Osteoblast (primary cell): Measurements from ENCODE around the gene NOP9. TPM values are rescaled to one million over a fixed set of nuclear protein-coding genes. Genes with fewer than 3 reads are reported as not detected.
A peak's percentile ranks its signal among the peaks of the same experiment; 100 is the strongest.

Source experiments
- DNase-seq: peaks from one replicate; pipeline ENCODE4 v3.0.0; 2011; ENCODE audit warnings: low spot score, mixed read lengths; ENCODE audit not compliant: insufficient read length; ENCODE audit errors: missing footprints
- H2AFZ ChIP-seq: 2 replicates; pipeline ENCODE4 v1.6.0; 2011; ENCODE audit warnings: mild to moderate bottlenecking, low read length
- H3K27ac ChIP-seq: 2 replicates; pipeline ENCODE4 v1.5.1; 2011; ENCODE audit warnings: mild to moderate bottlenecking, low read depth, low read length, moderate library complexity
- H3K27me3 ChIP-seq: 2 replicates; pipeline ENCODE4 v1.6.0; 2012; ENCODE audit warnings: mild to moderate bottlenecking, control low read depth, inconsistent platforms, low read length, moderate library complexity; ENCODE audit not compliant: insufficient read depth
- H3K36me3 ChIP-seq: 2 replicates; pipeline ENCODE4 v1.5.1; 2011; ENCODE audit warnings: mild to moderate bottlenecking, low read length, control low read depth, moderate library complexity; ENCODE audit not compliant: insufficient read depth
- H3K4me1 ChIP-seq: 2 replicates; pipeline ENCODE4 v1.5.1; 2011; ENCODE audit warnings: mild to moderate bottlenecking, low read length, control low read depth, moderate library complexity; ENCODE audit not compliant: insufficient read depth
- H3K4me2 ChIP-seq: 2 replicates; pipeline ENCODE4 v1.6.0; 2011; ENCODE audit warnings: mild to moderate bottlenecking, low read length; ENCODE audit not compliant: insufficient read depth
- H3K4me3 ChIP-seq: fragments of 200-600 bp; sonication (generic); 3 replicates; pipeline ENCODE4 v1.5.1; 2012; ENCODE audit warnings: mild to moderate bottlenecking, low read length, inconsistent platforms; ENCODE audit not compliant: insufficient read depth
- H3K79me2 ChIP-seq: 2 replicates; pipeline ENCODE4 v1.6.0; 2012; ENCODE audit warnings: mild to moderate bottlenecking, low read length, control low read depth, inconsistent platforms; ENCODE audit not compliant: insufficient read depth
- H3K9me3 ChIP-seq: 2 replicates; pipeline ENCODE4 v1.5.1; 2011; ENCODE audit warnings: low read depth, low read length, control low read depth
- H4K20me1 ChIP-seq: 2 replicates; pipeline ENCODE4 v1.6.0; 2012; ENCODE audit warnings: mild to moderate bottlenecking, low read length, control low read depth; ENCODE audit not compliant: insufficient read depth
- CTCF ChIP-seq: IDR thresholded peaks from 2 replicates; pipeline ENCODE4 v1.5.1; 2011; ENCODE audit warnings: mild to moderate bottlenecking, low read depth, low read length, moderate library complexity; ENCODE audit errors: extremely low read depth
- total RNA-seq: library from RNA; depleted of rRNA; stranded (reverse); fragments of >200 nt; gene quantifications from 2 replicates; pipeline ENCODE4 v1.2.3, GENCODE V29; 2012

The NOP9 gene
- total RNA-seq, 1 donor: 21.0 TPM

GRCh38 chr14:24261969-24262327 is 37.7 kb upstream of the NOP9 start:
- peaks cover 12% of the 10 kb centered on the region for H3K36me3 ChIP-seq
- no peak overlapping the region for H3K27ac ChIP-seq
- H2AFZ ChIP-seq: no peak overlapping the region
- H3K4me3 ChIP-seq: no peak overlapping the region
- no peak for DNase-seq
- no peaks in the 10 kb centered on the region for H4K20me1 ChIP-seq
- no peaks in the 10 kb centered on the region for H3K4me1 ChIP-seq
- no peak for TF ChIP-seq CTCF
- H3K9me3 ChIP-seq: no peaks in the 10 kb centered on the region
- H3K4me2 ChIP-seq: no peak overlapping the region
- no peaks in the 10 kb centered on the region for H3K79me2 ChIP-seq
- no peaks in the 10 kb centered on the region for H3K27me3 ChIP-seq

GRCh38 chr14:24262821-24263733 is 36.6 kb upstream of the NOP9 start, which contains the start of gene TGM1:
TGM1 (minus strand) TSS chr14:24263177; CDS start chr14:24262352, 825 bp downstream.
- no peak within 1 kb of the TSS for H2AFZ ChIP-seq
- no peaks in the 10 kb centered on the region for H3K27me3 ChIP-seq
- no peaks in the 10 kb centered on the region for H3K4me1 ChIP-seq
- no peaks in the 10 kb centered on the region for H4K20me1 ChIP-seq
- no peaks in the 10 kb centered on the region for H3K79me2 ChIP-seq
- H3K27ac ChIP-seq: no peak within 1 kb of the TSS
- H3K36me3 ChIP-seq: peaks cover 24% of the 10 kb centered on the region
- peak; percentile 82 for DNase-seq
- TF ChIP-seq CTCF: no peak
- no peak within 1 kb of the TSS for H3K4me3 ChIP-seq
- no peaks in the 10 kb centered on the region for H3K9me3 ChIP-seq
- H3K4me2 ChIP-seq: no peak within 1 kb of the TSS

GRCh38 chr14:24263848-24264247 is 35.8 kb upstream of the NOP9 start:
- Histone ChIP-seq H3K36me3 (peaks cover 28% of the 10 kb centered on the region), H3K4me3 (no peak overlapping the region), H3K79me2 (no peaks in the 10 kb centered on the region), H3K9me3 (no peaks in the 10 kb centered on the region), H2AFZ (no peak overlapping the region), H4K20me1 (no peaks in the 10 kb centered on the region), H3K4me1 (no peaks in the 10 kb centered on the region), H3K4me2 (no peak overlapping the region), H3K27ac (no peak overlapping the region), H3K27me3 (no peaks in the 10 kb centered on the region)
- no peak for DNase-seq
- no peak for TF ChIP-seq CTCF

- no peak overlapping the region for H3K27ac ChIP-seq
- H3K4me2 ChIP-seq: no peak overlapping the region
- no peak overlapping the region for H3K4me3 ChIP-seq
- DNase-seq: no peak
- H3K79me2 ChIP-seq: no peaks in the 10 kb centered on the region
- H3K27me3 ChIP-seq: no peaks in the 10 kb centered on the region
- H3K36me3 ChIP-seq: peaks cover 32% of the 10 kb centered on the region
- no peak for TF ChIP-seq CTCF
- no peaks in the 10 kb centered on the region for H4K20me1 ChIP-seq
- H3K9me3 ChIP-seq: no peaks in the 10 kb centered on the region
- no peaks in the 10 kb centered on the region for H3K4me1 ChIP-seq
- H2AFZ ChIP-seq: no peak overlapping the region
Observed at GRCh38 chr14:24264298-24264697, 35.4 kb upstream of the NOP9 start.
